Left renal pelvis (tissue), 4 donors: ENCODE results near the gene NOC3L. TPM values are rescaled to one million over a fixed set of nuclear protein-coding genes. Genes with fewer than 3 reads are reported as not detected.
"Not testable (repeated sequence)": the region's sequence is repeated elsewhere in the genome, so short reads cannot be mapped to it uniquely, and the experiment has no call there.

Source experiments
- DNase-seq, 4 donors: peaks; one replicate each; pipeline ENCODE4 v3.0.0-alpha.2; 2013; ENCODE audit warnings: low read depth in 4 of 4, low spot score in 3 of 4
- polyA plus RNA-seq, 4 donors: library from polyadenylated mRNA; unstranded; fragments of 120-200 nt; gene quantifications; one replicate each; pipeline ENCODE4 v1.2.1, GENCODE V29; 2013; ENCODE audit not compliant: insufficient read length in 4 of 4

NOC3L gene
- polyA plus RNA-seq, 4 donors, result 20.3 to 23.9 (median 22.0) TPM

DNA sequence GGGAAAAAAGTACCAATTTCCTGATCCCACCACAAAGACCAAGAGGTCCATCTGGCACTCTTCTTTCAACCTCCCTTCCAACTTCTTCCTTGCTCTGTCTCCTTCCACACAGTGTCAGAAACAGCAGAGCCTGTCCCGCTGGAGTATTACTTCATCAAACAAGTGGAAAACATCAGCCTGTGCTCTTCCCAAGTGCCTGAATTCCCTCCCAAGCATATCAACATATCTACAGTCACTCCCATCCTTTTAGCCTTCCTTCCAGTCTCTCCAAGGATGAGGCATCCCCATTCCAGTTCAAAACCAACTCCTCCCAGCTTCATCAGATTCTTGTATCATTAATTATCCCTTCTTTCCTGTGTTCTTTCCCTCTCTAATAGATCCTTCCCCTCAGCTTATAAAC lies 1.7 kb upstream of the NOC3L start:
- DNase-seq, result no peak

DNA sequence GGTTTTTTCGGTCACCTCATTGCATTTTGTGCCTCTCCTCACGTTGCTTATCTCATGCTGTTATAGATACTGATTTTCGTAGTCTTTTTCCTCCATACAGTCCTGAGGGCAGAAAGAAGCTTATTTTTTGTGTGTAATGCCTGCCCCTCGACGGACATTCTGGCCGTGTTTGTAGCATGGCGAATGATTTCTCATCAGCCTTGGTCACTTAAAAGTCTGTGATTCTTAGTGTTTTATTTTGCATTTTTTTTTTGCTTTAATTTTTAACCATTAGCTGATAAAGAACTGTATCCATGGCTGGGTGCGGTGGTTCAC lies 469 bp upstream of the NOC3L start:
- DNase-seq, result no peak

DNA sequence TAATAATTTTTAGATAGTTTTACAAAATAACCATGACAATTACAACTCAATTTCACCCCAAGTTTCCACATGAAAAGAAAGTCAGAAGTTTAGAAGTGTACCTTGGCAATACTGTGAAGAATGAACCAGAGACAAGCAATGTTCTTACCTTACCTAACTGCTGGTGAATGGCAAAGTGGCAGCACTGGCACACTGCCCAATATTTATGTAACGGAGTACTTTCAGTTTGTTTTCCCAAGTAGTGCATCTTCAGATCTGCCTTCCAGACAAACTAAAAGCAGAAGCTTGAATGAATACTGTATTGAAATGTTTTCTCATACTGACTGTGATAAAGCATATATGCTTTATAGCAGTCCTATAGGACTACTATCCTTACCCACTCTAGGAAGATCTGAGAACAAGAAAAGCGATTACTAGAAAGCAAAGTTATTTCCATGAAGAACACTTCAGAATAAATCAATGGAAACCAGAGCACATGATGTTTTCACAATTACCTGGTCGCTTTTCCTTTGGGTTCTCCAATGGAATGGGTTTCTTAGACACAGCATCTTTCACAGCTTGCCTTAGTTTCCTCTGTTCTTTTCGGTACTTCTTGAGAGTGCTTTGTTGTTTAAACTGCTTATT lies 1.5 kb downstream of the NOC3L start:
- no peak for DNase-seq

GRCh38 chr10:94358480-94358879 lies 4.3 kb downstream of the NOC3L start:
- no peak for DNase-seq

DNA sequence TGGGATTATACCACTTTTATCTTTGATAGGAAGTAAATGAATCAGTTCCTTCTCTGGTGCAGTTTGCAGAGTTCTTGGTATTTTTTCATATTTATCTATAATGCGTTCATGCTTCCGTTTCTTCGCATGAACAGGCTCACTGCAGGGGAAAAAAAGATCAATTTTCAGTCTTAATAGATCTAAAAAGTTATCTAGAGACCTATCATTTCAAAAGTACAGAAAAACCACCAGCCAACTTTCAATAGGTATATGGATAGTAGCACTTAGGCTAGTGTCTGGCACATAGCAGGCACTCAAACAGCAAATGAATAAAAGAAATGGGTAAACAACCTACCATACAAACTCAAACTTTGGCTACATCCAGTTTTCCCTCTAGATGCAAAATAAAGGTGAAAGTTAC lies 5.5 kb downstream of the NOC3L start:
- DNase-seq, result no peak

GRCh38 chr10:94355841-94356240 lies 6.9 kb downstream of the NOC3L start:
- DNase-seq, result no peak

GRCh38 chr10:94353336-94353735 lies 9.4 kb downstream of the NOC3L start:
- DNase-seq, result no peak

DNA sequence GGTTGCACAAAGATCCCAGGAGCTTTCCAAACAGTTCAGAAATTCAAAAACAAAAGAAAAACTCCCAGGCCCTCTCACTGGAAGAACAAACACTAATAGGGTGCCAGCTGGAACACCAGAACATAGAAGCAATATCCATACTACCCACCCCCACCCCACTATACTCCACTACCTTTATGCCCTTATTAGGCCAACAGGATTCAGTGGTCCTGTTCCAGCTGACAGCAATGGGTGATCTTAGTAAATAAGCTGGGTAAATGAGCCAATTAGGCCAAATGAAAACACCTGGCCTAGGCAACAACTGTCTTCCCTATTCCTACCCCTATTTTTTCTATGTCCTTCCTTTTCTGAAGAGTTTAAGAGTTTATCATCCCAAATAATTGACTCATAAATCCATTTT lies 11.7 kb downstream of the NOC3L start:
- DNase-seq, result no peak

GRCh38 chr10:94350500-94350899 lies 12.2 kb downstream of the NOC3L start:
- DNase-seq, result not testable (repeated sequence)

DNA sequence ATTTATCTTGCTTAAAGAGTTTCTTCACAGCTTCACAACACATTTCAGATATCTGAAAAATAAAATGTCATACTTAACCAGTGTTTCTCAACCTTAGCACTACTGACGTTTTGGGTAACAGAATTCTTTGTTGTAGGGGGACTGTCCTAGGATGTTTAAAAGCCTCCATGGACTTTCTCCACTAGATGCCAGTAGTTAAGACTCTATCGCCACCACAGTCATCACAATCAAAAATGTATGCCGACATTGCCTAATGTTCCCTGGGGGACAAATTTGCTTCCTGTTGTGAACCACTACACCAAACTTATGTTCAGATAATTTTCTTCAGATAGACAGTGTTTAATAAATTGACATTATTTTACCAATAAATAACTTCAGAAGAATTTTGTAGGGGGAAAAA lies 13.4 kb downstream of the NOC3L start:
- DNase-seq, result no peak

GRCh38 chr10:94344522-94345122 lies 18.1 kb downstream of the NOC3L start:
- no peak for DNase-seq

DNA sequence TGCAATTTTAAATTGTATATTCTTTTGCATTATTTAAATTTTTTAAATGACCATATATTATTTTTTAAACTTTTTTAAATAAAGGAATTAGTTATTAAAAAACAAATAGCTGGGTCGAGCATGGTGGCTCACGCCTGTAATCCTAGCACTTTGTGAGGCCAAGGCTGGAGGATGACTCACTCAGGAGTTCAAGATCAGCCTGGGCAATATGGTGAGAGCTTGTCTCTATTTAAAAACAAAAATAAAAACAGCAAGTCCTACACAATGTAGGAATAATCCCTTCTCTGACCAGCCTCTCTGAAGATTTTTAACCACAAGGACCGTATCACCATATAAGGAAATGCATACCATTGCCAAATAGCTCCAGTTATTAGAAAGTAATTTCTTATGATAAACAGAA lies 19.6 kb downstream of the NOC3L start:
- DNase-seq, result no peak

DNA sequence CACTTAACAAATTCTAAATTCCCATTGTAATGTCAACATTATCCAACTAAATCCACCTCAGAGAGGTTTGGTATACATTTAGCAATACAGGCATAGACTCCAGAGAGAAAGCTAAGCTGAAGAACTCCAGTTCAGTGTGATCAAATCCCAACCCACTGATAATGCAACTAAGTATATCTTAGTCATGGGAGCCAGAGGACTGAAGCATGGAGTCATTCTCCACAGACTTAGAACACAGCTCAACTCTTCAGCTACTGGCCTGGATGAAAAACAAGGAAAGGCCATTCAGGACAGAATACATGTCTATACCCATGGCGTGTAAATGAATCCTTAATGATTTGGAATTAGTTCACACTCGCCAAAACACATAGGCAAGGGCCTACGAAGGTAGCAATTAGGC lies 27.9 kb downstream of the NOC3L start:
- no peak for DNase-seq

DNA sequence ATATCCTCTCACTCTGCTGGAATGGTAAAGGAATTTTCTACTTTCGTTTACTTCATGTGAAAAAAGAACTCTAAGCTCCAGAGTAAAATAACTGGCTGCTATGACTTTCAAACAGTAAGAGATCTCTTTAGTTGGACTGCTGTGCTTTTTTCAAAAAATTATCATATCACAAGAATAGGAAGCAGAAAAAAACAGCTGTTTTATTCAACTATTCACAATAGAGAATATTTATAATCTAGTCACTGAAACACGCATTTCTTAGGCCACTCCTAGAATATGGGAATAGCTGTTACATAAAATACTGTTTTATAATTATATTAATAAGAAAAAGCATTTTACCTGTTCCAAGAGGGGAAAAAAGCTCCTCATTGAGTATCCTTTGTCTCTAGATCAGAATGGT lies 29.7 kb downstream of the NOC3L start:
- no peak for DNase-seq

- no peak for DNase-seq
Measured at GRCh38 chr10:94328613-94329012, 34.1 kb downstream of the NOC3L start.

DNA sequence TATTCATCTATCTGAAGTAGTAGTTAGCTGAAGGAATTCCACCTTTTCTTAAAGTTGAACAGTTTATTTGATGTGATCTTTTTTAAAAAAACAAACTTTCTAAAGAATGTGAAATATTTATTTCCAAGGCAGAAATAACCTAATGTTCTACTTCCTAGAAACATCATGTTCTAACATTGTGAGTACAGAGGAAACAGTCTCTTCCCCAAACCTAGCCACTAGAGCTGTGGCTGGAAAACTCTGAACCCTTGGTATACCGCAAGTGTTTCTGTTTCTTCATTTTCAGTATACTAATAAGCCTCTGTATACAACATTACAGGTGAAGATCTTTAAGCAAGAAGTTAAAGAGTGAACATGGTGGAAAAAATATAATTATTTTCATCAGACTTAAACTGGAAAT lies 35.1 kb downstream of the NOC3L start:
- no peak for DNase-seq

DNA sequence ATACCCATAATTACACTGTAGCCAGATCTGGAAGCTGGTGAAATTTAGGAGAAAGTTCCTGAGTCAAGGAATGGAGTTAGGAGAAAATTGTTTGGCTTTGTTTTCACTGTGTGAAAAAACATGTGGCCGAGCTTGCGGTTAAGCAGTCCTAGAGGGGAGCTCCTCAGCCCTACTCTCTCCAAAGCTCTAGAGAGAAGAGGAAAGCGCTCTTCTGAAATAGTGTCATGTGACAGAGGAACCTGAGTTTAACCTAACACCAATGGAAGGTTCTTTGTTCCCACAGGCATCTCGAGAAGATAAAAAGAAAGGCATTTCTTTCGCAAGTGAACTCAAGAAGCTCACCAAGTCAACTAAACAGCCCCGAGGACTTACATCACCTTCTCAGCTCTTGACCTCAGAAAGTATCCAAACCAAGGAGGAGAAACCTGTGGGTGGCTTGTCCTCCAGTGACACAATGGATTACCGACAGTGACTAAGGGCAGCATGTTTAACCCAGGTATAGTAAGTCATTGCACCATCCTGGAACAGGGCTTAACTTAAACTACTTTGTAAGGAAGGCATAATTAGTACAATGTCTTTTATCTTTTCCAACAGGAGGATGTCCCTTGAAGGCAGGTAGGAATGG lies 38.0 kb downstream of the NOC3L start:
- no peak for DNase-seq

DNA sequence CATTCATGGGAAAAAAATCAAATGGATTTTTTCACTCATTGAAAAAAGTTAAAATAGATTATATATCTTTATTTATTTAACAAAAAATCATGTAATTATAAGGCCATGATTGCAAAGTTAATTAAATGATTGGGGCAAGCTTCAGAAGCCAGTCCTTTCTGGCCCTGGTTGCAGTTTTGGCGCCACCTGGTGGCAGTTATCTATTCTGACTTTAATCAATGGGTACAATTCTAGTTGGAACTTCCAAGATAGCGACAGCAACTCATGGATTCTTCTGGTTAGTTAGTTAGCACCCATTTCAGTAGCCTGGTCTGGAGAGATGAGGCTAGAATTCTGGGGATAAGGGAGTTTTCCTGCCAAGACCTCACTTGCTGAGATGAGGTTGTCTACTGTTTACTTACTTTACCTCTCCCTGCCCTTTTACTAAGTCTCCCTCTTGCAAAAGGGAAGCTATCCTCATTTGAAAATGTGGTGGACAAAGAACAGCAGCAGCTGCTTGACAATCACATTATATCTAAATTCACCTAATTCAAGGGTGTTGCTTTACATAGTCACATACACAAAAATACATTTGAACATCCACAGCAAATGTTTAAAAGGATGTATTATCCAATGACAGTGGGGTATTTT lies 42.3 kb downstream of the NOC3L start:
- peak in 3 of 4 donors; percentile 26 to 44 (median 28) for DNase-seq

DNA sequence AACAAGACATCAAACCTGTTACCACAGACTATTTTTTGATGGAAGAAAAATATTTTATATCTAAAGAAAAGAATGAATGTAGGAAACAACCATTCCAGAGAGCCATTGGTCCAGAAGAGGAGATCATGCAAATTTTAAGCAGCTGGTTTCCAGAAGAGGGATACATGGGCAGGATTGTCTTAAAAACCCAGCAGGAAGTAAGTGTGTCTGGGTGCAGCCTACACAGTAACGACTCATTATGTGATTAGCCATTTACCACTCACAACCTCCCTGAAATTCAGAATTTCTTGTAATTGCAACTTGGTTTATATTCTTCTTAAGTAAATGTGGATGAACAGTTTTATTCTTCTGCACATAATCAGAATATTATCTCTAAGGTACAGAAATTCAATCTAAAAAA lies 46.2 kb downstream of the NOC3L start:
- DNase-seq, result no peak

DNA sequence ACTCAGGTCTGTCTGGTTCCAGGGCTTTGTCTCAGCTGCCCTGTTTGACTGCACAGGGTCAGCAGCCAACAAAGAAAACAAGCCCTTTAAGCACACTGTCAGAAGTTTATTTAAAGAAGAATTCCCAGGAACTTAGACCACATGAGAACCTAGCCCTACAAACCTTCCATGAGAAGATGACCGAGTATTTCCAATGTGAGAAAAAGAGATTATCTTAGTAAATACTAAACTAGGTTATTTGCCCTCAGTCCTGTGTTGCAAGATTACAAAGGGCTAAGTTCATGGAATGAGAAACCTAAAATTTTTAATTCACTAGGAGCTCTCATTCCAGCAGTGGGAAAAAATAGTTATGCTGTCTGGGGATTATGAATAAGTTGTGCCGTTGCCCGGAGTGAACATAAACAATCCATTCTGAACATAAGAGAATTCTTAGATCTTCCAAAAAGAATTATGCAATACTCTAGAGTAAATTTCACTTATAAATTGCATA lies 46.7 kb downstream of the NOC3L start:
- no peak for DNase-seq

DNA sequence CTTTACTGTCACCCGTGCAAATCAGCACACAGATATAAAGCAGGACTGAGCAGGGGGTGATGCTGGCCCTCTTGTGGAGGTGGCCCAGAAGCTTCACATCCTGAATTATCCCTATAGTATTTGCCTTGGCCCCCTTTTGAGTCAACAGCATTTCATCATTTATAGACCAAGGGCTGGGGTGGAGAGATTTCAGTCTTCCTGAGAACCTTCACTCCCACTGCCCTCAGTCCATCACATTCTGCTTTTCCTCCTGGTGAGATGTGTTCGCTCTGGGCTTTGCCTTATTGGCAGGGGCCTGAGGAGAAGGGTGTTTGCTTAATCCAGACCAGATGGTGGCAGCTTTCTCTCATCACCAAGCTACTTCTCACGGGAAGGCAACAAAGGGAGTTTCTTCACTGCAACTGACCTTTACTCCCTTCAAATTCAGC lies 47.7 kb downstream of the NOC3L start:
- no peak for DNase-seq

GRCh38 chr10:94310369-94310768 lies 52.4 kb downstream of the NOC3L start:
- no peak for DNase-seq
